ENCODE measurements around the gene CHCT1. TPM values are rescaled to one million over a fixed set of nuclear protein-coding genes. Genes with fewer than 3 reads are reported as not detected.
A peak's percentile ranks its signal among the peaks of the same experiment; 100 is the strongest.

Gene CHCT1
- total and polyA plus RNA-seq, 2 donors (not counting 1 experiment from before 2014, with no cell fraction given): not detected

GRCh38 chr17:60455378-60455777, 33.1 kb downstream of the CHCT1 start:
- TF ChIP-seq EZH2 (IDR thresholded peaks at IDR 0.05; ENCODE audit: low read length, missing control alignments): no peak
- no peak for TF ChIP-seq CTCF (conservative IDR thresholded peaks at IDR 0.05 in 1 of 2, IDR thresholded peaks at IDR 0.05 in 1 of 2; ENCODE audit: low read depth in 1 of 2, low read length in 2 of 2)
- Histone ChIP-seq H3K36me3 (ENCODE audit: control insufficient read depth, insufficient read depth, low read length) (peaks cover 4% of the 10 kb centered on the region), H3K4me1 (ENCODE audit: control insufficient read depth, extremely low read depth, insufficient read depth, low read length) (no peaks in the 10 kb centered on the region)

GRCh38 chr17:60457148-60457547, 34.9 kb downstream of the CHCT1 start:
- Histone ChIP-seq H3K27ac (ENCODE audit: insufficient read depth, low read length) (no peak overlapping the region), H3K9ac (ENCODE audit: insufficient read depth, low read length) (no peak overlapping the region), H3K36me3 (ENCODE audit: control insufficient read depth, insufficient read depth, low read length) (peaks cover 4% of the 10 kb centered on the region), H3K4me2 (ENCODE audit: extremely low read depth, insufficient read depth, low read length) (no peak overlapping the region), H4K20me1 (ENCODE audit: control insufficient read depth, extremely low read depth, insufficient read depth, low read length) (no peaks in the 10 kb centered on the region), H3K9me3 (ENCODE audit: control insufficient read depth, insufficient read depth, low read depth, low read length) (no peaks in the 10 kb centered on the region), H3K4me1 (ENCODE audit: control insufficient read depth, extremely low read depth, insufficient read depth, low read length) (no peaks in the 10 kb centered on the region), H3K79me2 (ENCODE audit: control insufficient read depth, insufficient read depth, low read length) (no peaks in the 10 kb centered on the region), H3K27me3 (ENCODE audit: control insufficient read depth, insufficient read depth, low read length) (no peaks in the 10 kb centered on the region), H3K4me3 (replicated peaks in 1 of 4; ENCODE audit: control extremely low read depth in 1 of 4, insufficient read depth in 1 of 4, low read depth in 3 of 4, low read length in 4 of 4) (no peak overlapping the region), H2AFZ (ENCODE audit: low read length) (no peak overlapping the region)
- no peak for TF ChIP-seq EZH2 (IDR thresholded peaks at IDR 0.05; ENCODE audit: low read length, missing control alignments)
- TF ChIP-seq CTCF (conservative IDR thresholded peaks at IDR 0.05 in 1 of 2, IDR thresholded peaks at IDR 0.05 in 1 of 2; ENCODE audit: low read depth in 1 of 2, low read length in 2 of 2): no peak
- DNase-seq (ENCODE audit: low read depth in 2 of 2): no peak

More at GRCh38 chr17:60455378-60455777, 33.1 kb downstream of the CHCT1 start:
- Histone ChIP-seq H3K4me3 (replicated peaks in 1 of 4; ENCODE audit: control extremely low read depth in 1 of 4, insufficient read depth in 1 of 4, low read depth in 3 of 4, low read length in 4 of 4) (no peak overlapping the region), H3K9ac (ENCODE audit: insufficient read depth, low read length) (no peak overlapping the region), H3K4me2 (ENCODE audit: extremely low read depth, insufficient read depth, low read length) (no peak overlapping the region), H3K27me3 (ENCODE audit: control insufficient read depth, insufficient read depth, low read length) (no peaks in the 10 kb centered on the region), H4K20me1 (ENCODE audit: control insufficient read depth, extremely low read depth, insufficient read depth, low read length) (no peaks in the 10 kb centered on the region), H2AFZ (ENCODE audit: low read length) (no peak overlapping the region), H3K27ac (ENCODE audit: insufficient read depth, low read length) (no peak overlapping the region), H3K79me2 (ENCODE audit: control insufficient read depth, insufficient read depth, low read length) (no peaks in the 10 kb centered on the region), H3K9me3 (ENCODE audit: control insufficient read depth, insufficient read depth, low read depth, low read length) (no peaks in the 10 kb centered on the region)
- DNase-seq (ENCODE audit: low read depth in 2 of 2): peak in 1 of 2 donors; percentile 44

- Histone ChIP-seq H3K4me3 (replicated peaks in 1 of 4; ENCODE audit: control extremely low read depth in 1 of 4, insufficient read depth in 1 of 4, low read depth in 3 of 4, low read length in 4 of 4) (no peak overlapping the region), H3K4me2 (ENCODE audit: extremely low read depth, insufficient read depth, low read length) (no peak overlapping the region), H3K36me3 (ENCODE audit: control insufficient read depth, insufficient read depth, low read length) (peaks cover 4% of the 10 kb centered on the region), H2AFZ (ENCODE audit: low read length) (no peak overlapping the region), H3K9ac (ENCODE audit: insufficient read depth, low read length) (no peak overlapping the region), H3K27me3 (ENCODE audit: control insufficient read depth, insufficient read depth, low read length) (no peaks in the 10 kb centered on the region), H3K4me1 (ENCODE audit: control insufficient read depth, extremely low read depth, insufficient read depth, low read length) (no peaks in the 10 kb centered on the region), H4K20me1 (ENCODE audit: control insufficient read depth, extremely low read depth, insufficient read depth, low read length) (no peaks in the 10 kb centered on the region), H3K79me2 (ENCODE audit: control insufficient read depth, insufficient read depth, low read length) (no peaks in the 10 kb centered on the region), H3K9me3 (ENCODE audit: control insufficient read depth, insufficient read depth, low read depth, low read length) (no peaks in the 10 kb centered on the region), H3K27ac (ENCODE audit: insufficient read depth, low read length) (no peak overlapping the region)
- TF ChIP-seq CTCF (conservative IDR thresholded peaks at IDR 0.05 in 1 of 2, IDR thresholded peaks at IDR 0.05 in 1 of 2; ENCODE audit: low read depth in 1 of 2, low read length in 2 of 2) (no peak), EZH2 (IDR thresholded peaks at IDR 0.05; ENCODE audit: low read length, missing control alignments) (no peak)
- DNase-seq (ENCODE audit: low read depth in 2 of 2): no peak
Measured at GRCh38 chr17:60461584-60461983, 39.3 kb downstream of the CHCT1 start.

Data from fibroblast of lung (primary cell).